ENCODE data around the gene ABHD16A.
"Not testable (repeated sequence)": the region's sequence is repeated elsewhere in the genome, so short reads cannot be mapped to it uniquely, and the experiment has no call there.

Gene ABHD16A

DNA sequence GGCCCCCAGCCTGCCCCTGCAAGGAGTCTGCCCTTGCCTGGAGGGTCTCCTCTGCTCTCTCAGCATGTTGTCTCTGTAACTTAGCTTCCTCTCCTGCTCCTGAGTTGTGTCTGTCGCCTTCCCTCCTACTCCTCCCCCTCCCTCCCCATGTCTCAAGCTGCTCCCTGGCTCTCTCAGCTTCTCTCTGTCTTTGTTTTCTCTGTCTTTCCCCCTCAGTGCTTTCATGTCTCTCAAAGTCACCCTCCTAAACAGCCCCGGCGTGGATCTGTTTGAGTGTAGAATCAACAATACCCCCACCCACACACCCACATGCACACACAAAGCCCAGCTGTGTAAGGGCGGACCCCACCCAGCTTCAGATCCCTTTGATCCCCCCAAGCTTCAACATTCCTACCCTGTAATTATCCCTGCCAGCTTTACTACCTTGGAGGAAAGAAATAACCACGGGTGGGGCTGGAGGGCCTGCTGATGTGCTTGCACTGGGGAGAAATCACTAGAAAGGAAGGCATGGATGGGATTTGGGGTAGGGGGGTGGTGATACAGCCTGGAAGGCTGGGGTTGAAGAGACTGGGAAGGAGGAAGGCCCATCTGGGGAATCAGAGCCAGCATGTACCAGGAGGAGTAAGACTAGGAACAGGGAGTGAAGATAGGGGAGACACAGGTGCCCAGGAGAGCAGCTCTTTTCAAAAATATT, 11.0 kb upstream of the ABHD16A start:
- DNase-seq: peak; percentile 41

DNA sequence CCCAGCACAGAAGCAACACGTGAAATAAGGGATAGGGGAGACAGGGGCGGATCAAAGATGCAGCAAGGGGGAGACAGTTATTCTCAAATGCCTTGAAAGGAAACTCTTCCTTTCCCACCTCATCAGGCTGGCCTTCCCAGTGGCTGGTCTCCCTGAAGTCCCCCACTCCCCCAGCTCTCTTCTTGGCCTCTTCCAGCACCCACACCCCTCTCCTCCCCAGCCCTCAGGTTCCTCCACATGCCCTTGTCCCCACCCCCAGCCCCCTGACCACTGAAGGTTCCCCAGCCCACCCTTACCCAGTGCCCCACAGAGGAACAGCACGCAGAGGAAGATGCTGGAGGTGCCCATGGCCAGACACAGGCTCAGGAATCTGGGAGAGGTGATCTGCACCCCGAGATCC, 10.3 kb upstream of the ABHD16A start:
- DNase-seq: no peak

DNA sequence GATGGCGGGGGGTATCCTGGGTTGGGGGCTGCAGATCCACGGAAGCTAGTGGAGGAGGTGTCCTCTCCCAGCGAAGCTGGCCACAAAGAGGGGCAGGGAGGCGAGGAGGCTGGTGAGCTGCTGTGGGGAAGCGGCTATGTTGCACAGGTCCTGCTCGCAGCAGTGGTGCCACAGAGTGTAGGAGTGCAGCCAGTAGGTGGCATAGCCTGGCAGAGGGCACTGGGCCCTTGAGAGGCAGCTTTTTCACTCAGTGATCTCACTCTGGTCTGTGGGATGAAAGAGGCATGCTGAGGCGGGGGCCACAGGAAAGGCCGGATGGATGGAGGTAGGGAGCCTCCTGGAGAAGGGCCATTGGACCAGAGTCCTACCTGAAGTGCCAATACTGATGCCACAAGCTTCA, 9.2 kb upstream of the ABHD16A start:
- DNase-seq: no peak

DNA sequence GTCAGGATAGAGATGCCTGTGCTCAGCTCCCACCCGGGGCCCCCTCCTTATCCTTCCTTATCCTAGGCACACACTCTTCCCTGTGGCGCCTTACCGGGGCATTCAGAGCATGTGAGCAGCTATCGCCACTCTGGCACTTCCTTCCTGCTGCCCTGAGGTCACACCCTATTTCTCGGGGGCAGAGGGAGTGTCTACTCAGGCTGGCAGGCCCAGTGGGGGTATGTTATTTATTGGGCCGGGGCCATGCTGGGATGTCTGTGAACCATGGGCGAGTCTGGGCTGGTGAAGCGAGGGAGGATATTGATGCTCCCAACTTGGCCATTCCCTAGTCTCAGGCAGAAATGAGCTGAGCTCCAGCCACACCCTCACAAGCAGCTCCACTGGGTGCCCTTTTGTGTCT, 8.1 kb upstream of the ABHD16A start:
- no peak for DNase-seq

DNA sequence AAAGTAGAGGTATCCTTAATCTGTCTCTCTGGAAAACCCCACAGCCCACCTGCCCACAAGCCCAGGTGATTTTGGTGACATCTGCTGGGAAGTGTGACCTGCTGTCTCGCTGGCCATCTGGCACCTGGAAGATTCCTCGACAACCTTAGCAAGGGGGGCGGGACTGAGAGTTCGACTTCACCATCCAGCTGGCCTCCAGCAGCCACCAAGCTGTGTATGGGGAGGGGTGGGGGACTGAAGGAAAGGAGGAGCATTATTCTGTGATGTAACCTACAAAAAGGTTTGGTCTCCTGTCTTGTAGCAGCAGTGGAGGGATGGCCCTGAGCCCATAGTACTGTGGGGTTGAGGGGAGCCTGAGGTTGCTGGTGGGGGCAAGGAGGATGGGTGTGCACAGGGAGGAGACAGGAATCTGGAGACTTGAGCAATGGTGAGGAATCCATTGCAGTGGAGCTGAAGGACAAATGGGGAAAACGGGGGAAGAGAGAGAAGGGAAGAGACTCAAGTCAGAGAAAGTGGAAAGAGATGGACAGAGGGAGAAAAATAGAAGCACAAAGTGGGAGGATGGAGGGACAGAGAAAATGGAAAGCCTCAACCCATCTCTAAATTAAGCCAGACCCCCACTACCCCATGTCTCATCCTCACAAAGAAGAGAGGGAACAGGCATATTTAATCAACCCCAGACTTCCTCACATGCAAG, 7.5 kb upstream of the ABHD16A start:
- no peak for DNase-seq

DNA sequence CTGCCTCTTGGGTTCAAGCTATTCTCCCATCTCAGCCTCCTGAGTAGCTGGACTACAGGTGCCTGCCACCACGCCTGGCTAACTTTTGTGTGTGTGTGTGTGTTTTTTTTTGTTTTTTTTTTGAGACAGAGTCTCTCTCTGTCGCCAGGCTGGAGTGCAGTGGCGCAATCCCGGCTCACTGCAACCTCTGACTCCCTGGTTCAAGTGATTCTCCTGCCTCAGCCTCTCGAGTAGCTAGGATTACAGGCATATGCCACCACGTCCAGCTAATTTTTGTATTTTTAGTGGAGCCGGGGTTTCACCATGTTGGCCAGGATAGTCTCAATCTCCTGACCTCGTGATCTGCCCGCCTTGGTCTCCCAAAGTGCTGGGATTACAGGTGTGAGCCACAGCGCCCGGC, 6.0 kb upstream of the ABHD16A start:
- DNase-seq: not testable (repeated sequence)

DNA sequence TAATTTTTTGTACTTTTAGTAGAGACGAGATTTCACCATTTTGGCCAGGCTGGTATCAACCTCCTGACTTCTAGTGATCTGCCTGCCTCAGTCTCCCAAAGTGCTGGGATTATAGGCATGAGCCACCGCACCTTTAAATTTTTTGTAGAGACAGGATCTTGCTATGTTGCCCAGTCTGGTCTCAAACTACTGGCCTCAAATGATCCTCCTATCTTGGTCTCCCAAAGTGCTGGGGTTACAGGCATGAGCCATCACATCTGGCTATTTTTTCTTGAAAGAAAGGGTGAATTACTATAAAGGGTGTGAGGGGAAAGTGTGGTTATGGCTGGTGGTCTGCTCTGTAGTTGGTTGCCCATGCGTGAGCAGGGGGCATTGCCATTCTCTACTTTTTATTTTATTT, 5.1 kb upstream of the ABHD16A start:
- no peak for DNase-seq

DNA sequence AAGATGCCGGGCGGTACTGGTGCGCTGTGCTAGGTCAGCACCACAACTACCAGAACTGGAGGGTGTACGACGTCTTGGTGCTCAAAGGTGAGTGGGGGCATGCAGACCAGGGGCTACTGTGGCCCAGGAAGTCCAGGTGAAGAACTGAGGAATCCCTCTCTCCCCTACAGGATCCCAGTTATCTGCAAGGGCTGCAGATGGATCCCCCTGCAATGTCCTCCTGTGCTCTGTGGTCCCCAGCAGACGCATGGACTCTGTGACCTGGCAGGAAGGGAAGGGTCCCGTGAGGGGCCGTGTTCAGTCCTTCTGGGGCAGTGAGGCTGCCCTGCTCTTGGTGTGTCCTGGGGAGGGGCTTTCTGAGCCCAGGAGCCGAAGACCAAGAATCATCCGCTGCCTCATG, 4.6 kb upstream of the ABHD16A start:
- DNase-seq: no peak

DNA sequence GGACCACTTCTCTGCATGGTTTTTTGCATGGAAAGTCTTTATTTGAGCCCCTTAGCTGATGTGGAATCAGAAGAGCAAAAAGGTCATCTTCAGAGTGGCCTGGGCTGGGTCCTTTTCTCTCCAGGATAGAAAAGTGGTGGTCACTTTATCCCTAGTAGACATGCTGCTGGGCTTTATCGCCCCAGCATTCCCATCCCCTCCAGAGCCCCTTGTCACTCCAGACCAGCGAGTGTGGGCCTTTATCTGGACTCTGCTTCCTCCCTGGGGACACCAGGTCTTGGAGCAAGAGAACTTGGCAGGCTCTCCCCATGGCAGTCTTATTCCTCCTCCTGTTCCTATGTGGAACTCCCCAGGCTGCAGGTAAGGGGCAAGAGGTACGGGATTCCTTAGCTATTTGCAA, 3.5 kb upstream of the ABHD16A start, which contains the start of gene LY6G6F:
Gene LY6G6F, plus strand, starts transcription at position 268 of the 400 bp plus-strand sequence. Its CDS starts 41 bp downstream, at position 309.
- DNase-seq: no peak

DNA sequence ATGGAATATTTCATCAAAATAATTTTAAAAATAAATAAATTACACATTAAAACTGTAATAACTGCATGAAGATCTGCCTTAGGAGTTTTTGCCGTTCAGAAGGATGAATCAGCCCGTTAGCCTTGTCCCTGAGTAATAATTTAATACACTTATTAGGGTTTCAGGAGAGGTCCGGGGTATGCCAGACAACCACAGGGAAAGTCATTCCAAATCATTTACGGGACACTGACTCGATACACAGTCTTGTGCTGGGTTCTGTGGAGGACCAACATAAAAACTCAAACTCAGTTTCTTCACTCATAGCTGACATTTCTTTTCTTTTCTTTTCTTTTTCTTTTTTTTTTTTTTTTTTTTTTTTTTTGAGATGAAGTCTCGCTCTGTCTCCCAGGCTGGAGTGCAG, 2.8 kb upstream of the ABHD16A start:
- DNase-seq: no peak

DNA sequence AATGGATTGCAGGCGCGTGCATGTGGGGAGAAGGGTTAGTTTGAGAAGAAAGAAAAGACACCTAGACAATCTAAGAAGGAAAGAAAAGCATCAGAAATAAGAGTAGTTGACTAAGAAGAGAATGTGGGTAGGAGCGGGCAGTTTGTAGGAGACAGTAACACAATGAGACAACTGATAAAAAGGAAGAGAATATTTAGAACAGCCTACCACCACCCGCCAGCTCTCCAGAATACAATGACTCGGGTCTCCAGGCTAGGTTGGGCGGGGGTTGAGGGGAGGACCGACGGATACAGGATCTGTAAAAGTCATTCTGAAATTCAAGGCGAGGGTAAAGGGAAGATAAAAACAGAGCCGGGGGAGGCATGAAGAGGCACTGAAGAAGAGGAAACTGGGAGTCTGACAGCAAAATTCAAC, 712 bp downstream of the ABHD16A start:
- peak; percentile 40 for DNase-seq

DNA sequence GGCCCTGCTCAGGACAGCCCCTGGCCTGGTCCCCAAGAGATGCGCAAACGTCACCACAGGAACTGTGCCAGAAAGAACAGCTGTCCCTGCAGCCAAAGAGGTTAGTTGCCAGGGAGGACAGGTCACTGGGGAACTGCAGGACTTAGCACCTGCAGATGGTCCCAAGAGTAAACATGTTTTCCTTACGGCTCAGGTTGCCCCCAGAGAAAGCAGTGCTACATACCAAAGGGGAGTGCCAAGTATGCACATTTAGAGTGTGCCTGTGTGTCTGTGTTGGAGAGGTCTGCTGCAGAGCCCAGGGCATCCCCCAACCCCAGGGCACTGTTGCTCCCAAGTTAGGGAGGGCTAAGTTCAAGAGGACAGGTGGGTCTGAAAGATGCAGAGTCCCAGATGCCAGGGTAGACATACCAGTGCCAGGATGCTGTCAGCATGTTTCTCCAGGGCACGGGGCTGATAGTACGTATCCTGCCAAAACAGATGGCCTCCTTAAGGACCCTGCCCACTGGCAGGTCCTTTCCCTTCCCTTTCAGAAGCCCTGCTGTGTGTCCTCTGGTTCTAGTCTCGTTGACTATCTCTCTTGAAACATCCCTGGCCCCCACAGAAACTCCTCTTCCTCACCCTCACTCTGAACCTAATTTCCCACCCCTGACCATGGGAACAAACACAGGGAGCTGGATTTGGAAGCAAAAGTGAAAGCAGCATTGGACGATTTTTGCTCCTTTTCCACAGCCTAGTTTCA, 1.3 kb downstream of the ABHD16A start:
- DNase-seq: peak; percentile 69

DNA sequence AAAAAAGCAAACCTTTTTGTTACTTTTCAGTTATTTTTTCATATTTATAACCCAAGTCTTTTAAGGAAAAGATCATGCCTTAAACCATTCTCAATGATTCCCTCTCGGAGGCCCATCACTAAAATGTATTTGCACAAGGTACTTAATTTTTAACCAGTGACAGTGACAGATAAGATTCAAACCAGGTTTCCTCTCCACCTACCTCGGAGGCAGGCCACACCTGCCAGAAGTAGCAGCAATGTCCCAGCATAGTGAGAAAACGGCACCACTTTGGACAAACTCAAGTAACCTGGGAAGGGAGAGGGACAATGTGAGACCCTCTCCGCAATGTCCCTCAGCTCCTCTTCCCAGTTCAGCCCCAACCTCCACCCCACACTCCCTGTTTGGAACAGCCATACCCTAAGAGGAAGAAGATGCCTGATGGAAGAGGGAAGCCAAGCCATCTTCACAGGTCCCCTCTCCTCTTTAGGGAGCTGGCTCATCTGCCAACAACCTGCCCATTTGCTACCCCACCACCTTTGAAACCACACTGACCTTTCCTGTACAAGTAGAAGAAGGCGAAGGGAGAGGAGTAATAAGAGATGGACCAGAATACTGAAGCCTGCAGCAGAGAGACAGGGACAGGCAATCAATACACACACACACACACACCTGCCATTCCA, 2.3 kb downstream of the ABHD16A start:
- DNase-seq: no peak

DNA sequence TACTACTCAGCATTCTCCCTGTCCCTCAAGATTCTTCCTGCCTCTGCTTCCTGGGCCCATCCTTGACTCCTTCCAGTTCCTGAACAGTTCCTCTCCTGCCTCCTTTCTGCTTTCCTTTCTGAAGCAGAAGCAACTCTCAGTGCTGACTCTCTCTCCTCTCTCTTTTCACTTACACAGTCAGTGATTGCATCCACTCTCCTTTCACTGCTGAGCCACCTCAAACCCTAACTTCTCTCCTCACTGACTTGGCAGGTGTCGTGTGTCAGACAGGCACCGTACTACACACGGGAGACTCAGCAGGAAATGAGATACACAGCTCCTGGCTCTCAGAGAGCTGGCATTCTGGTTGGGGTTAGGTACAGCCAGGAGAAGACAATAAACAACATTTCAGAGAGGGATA, 5.6 kb downstream of the ABHD16A start:
- DNase-seq: no peak

DNA sequence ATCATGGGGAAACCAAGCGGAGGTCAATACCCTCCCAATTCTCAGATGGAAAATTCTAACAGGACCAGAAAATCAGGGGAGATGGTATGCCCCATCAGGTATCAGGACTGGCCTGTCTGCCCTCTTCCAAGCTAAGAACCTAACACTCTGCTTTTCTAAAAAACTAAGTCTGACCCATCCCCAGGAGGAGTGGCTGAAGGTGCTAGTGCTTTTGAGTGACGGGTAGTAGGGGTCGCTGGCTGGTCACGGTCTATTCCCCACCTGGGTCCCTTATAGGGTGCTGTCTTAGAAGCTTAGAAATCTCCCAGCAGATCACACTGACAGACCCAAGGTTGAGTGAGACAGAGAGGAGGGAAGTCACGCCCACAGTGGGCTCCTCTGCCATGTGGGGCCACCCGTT, 9.6 kb downstream of the ABHD16A start:
- no peak for DNase-seq

DNA sequence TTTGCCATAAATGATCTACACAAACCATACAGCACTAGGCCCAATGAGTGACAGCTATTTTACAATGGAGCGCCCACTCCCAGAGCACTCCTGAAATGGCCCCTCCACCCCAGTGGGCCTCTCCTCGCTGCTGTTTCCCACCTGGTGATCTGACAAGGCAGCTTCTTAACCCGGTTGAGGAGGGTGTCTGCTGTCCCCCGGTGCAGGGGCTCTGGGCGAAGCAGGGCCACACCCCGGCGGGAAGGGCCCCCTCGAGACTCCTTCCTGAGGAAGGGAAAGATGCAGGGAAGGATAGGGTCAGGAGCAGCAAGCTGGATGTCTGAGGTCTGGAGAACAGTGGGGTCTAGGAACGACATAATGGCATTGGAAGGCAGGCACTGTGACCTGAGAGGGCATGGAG, 10.2 kb downstream of the ABHD16A start:
- no peak for DNase-seq

DNA sequence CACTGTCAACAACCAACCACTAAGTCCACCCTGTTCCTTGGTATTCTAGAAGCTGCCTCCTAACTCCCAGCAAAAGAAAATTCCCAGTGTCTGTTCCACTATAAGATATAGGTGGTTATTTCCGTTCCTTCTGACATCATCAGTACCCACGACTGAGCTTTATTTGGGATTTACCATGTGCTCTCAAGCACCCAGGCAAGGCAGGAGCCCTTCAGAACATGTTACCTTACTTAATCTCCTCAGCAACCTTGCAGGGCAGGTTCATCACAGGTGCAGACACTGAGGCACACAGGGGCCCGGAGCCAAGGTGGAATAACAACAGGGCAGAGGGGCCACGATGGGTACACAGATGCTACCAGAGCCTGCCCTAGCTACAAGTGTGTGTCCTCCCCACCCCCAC, 10.8 kb downstream of the ABHD16A start:
- DNase-seq: no peak

DNA sequence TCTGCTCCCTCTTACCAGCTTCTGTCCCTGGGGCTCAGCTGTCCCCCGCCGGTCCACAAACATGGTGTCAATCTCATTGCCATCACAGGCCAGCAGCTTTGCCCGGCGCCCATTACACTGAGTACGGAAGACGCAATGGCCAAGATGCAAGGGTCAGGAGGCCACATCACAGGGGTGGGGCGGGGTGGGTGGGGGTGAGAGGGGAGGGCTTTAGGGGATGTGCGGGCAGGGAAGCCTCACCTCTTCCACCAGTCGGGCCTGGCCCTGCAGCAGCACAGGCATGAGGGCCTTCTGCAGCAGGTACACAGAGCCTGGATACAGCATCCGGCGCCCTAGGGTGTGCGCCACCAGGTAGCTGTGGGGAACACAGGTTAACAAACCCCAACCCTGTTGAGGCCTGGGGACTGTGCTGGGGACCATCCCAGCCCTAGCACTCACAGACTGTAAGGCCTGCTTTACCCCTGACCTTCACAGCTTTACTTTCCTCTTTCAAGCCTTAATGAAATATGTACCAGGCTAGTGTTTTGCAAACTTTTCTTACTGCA, 11.5 kb downstream of the ABHD16A start:
- no peak for DNase-seq

DNA sequence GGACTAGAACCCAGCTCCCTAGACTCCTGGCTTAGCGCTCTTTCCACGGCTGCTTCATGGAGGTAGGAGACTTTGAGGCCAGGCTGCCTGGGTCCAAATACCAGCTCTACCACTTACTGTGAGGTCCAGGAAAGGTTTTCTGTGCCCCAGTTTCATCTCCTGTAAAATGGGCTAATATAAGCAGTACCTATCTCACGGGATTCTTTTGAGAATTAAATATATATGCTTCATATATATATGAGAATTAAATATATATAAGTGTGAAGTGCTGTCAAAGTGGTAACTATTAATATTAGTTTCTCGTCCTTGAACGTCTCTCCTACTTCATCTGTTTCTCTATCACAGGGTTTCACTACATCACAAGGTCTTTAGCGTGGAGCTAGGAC, 12.1 kb downstream of the ABHD16A start:
- no peak for DNase-seq

DNA sequence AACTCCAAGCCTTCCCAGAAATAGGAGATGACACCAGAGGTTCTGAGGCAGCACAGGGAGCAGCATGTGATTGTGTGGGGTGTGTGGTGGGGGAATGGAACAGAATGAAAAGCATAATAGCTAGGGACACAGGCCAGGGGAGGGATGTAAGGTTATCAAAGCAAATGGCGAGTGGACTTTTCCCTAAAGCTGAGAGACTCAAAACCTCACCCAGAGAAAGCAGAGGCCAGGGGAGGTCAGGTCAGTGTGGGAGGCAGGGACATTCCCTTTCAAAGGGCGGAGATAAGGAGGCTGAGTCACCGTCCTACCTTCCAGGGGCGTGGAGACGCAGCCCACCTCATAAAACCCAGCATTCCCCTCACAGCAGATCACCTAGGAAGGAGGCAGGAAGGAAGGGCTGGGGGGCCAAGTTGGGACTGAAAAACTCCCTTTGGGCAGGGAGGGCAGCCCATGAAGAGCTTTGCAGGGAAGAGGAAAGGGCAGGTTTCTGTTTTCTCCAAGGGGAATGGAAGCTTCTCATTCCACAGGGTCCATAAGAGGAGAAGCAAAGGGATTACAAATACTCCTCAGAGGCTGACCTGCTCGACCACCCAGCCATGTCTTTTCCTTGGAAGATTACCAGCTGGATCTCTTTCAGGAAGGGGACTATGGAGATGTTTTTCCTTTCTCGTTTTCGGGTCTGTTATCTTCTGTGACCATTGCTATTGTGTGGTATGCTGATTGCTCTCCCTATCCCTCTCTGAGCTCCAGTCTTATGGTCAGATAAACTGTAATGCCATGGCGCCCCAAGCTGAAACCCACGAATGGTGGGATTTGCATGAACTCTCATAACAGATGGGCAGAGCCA, 12.7 kb downstream of the ABHD16A start:
- DNase-seq: no peak

DNA sequence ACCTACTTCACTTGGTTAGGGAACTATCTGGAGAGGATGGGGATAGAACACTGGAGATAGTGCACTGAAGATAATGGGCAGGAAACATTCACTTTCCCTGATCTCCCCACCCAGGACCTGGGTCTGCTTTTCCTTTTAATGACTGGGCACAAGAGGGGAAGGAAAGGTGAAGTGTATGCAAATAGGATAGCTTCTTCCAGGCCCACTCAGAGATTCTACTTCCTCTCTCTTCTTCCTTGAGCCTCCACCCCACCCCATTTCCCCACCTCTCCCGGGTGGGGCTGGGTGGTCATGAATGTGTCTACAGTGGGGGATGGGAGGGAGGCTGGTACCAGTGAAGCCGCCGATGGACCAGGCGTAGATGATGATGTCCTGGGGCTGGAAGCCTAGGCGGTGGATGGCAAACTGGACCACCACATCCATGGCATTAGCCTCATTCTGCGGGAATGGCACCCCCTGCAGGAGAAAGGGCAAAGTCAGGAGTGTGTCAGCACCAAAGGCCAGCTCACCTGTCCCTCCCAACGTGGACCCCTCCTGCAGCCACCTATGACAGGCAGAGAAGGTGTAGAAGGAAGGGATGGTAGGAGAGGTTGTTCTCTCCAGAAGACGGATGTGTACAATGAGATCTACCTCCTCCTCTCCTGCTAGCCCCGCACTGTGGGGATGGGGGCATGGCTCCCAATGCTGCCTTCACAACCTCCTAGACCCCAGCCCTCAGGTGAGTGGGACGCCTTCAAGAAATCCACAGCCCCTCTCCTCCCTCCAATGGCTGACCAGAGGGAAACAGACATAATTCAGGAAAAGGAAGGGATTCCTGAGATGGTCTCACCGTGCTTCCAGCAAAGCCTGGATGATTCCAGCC, 13.6 kb downstream of the ABHD16A start:
- DNase-seq: no peak
